CD4-positive, alpha-beta T cell (primary cell): ENCODE data around the gene SEPTIN10. TPM values are rescaled to one million over a fixed set of nuclear protein-coding genes. Genes with fewer than 3 reads are reported as not detected.

Source experiments
- ATAC-seq: fragments of 200-7000 bp; cut with Tn5 transposase; one replicate; pipeline ENCODE4 v1.10.0; 2022; ENCODE audit warnings: mild to moderate bottlenecking; ENCODE audit not compliant: poor library complexity
- CTCF ChIA-PET: fragments of 350-600 bp; sonication (Branson Sonifier 250); formaldehyde crosslinking; loops from one replicate; lab custom pipeline; 2021; ENCODE audit warnings: antibody characterized with exemption, inconsistent platforms; lab: Charles Lee
- POLR2A ChIA-PET: fragments of 350-600 bp; sonication (Branson Sonifier 250); formaldehyde crosslinking; loops from one replicate; lab custom pipeline; 2021; ENCODE audit warnings: antibody characterized with exemption, inconsistent platforms; lab: Charles Lee
- DNase-seq, 14 experiments: peaks; one replicate each; pipeline ENCODE4 v3.0.0-alpha.2; 2013 to 2020; ENCODE audit warnings: mixed read lengths in 2 of 14
- H3K27ac ChIP-seq, 2 donors: one replicate each; pipeline versions ENCODE4 v1.5.1 to v1.7.0; 2013; ENCODE audit warnings: low read length in 2 of 2, low read depth in 1 of 2, mild to moderate bottlenecking in 1 of 2
- H3K27me3 ChIP-seq, 2 experiments: 1 replicate in 1 of 2; 2 replicates in 1 of 2; pipeline versions ENCODE4 v1.6.1 to v1.7.0; 2013; ENCODE audit warnings: low read length in 2 of 2, control low read depth in 1 of 2, mild to moderate bottlenecking in 1 of 2, moderate library complexity in 1 of 2; ENCODE audit not compliant: insufficient read depth in 2 of 2, control insufficient read depth in 1 of 2
- H3K36me3 ChIP-seq: one replicate; pipeline ENCODE4 v1.6.1; 2013; ENCODE audit warnings: low read length, control low read depth; ENCODE audit not compliant: insufficient read depth
- H3K4me1 ChIP-seq: one replicate; pipeline ENCODE4 v1.6.1; 2013; ENCODE audit warnings: low read length, control low read depth; ENCODE audit not compliant: insufficient read depth
- H3K4me3 ChIP-seq: one replicate; pipeline ENCODE4 v1.5.1; 2013; ENCODE audit warnings: mild to moderate bottlenecking, low read length, moderate library complexity
- H3K9me3 ChIP-seq, 2 experiments: 1 replicate in 1 of 2; 2 replicates in 1 of 2; pipeline versions ENCODE4 v1.6.1 to v1.7.0; 2013; ENCODE audit warnings: low read length in 2 of 2, mild to moderate bottlenecking in 2 of 2, control low read depth in 1 of 2, moderate library complexity in 1 of 2; ENCODE audit not compliant: control insufficient read depth in 1 of 2, insufficient read depth in 1 of 2
- H3K27ac Mint-ChIP-seq: one replicate; pipeline ENCODE4 v1.8.0; 2020; ENCODE audit warnings: mixed read lengths
- H3K27me3 Mint-ChIP-seq: one replicate; pipeline ENCODE4 v1.8.0; 2021; ENCODE audit warnings: mixed read lengths
- H3K36me3 Mint-ChIP-seq: one replicate; pipeline ENCODE4 v1.8.0; 2021; ENCODE audit warnings: low read depth, mixed read lengths
- H3K4me1 Mint-ChIP-seq: one replicate; pipeline ENCODE4 v1.8.0; 2021; ENCODE audit warnings: low read depth, mixed read lengths
- H3K4me3 Mint-ChIP-seq: one replicate; pipeline ENCODE4 v1.8.0; 2020; ENCODE audit warnings: mild to moderate bottlenecking, mixed read lengths
- H3K9me3 Mint-ChIP-seq: one replicate; pipeline ENCODE4 v1.8.0; 2020; ENCODE audit warnings: mixed read lengths
- intact Hi-C, 2 experiments: fragments of 100-400 bp; cut with DNase I in 1 of 2; cut with micrococcal nuclease in 1 of 2; formaldehyde crosslinking; loops; one replicate each; pipeline versions ENCODE4 v1.15.1 to v1.9.0; 2023 to 2025; cut with DNase I, micrococcal nuclease
- total RNA-seq, 174 experiments: library from RNA in 2 of 174; stranded (reverse) in 2 of 174; gene quantifications; one replicate each; pipeline ENCODE4 v1.2.3 and lab custom pipeline; 2021 to 2026
- TF ChIP-seq, protein P1 (sequence below): fragments of 200-600 bp; IDR thresholded peaks from one replicate; pipeline ENCODE4 v1.8.0; 2022; ENCODE audit warnings: antibody characterized with exemption, mild to moderate bottlenecking

The SEPTIN10 gene
- total RNA-seq, 2 experiments from 2014 or later: 2.0 to 2.6 TPM

DNA sequence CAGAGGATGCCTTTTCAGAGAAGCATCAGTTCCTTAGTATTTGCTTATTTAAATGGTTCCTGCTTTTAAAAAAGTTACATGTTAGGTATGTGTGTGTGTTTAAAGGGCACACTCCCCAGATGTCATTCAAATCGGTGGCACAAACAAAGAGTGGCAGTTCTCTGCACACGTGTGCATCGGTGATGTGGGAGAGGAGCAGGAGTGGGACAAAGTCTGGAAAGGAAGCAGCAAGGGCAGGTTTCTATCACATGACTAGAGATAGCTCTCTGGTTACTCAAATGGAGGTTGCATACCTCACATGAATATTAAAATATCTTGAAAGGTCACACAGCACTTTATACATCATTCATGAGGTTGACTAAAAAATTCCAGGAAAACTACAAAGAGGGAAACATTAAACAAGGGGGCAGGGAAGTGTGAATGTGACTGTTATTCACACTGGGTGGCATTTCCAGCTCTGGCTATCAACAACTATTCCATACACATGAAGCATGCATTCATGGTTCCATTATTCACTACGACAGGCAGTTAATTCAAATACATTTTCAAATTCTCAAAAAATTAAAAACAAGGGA is 64.7 kb downstream of the SEPTIN10 start:
- no peaks in the 10 kb centered on the region for H3K9me3 Mint-ChIP-seq
- POLR2A ChIA-PET: no interaction called here
- Histone ChIP-seq H3K4me1 (no peaks in the 10 kb centered on the region), H3K27me3 (no peaks in the 10 kb centered on the region), H3K36me3 (no peaks in the 10 kb centered on the region), H3K9me3 (no peaks in the 10 kb centered on the region), H3K4me3 (no peak overlapping the region), H3K27ac (no peak overlapping the region)
- ATAC-seq: no peak
- H3K4me3 Mint-ChIP-seq: no peak overlapping the region
- intact Hi-C loops: loop anchor here in 1 of 2 experiments (5.0 kb wide), 1 partner anchor 183 kb away; no protein-coding TSS in a partner anchor
- H3K36me3 Mint-ChIP-seq: no peaks in the 10 kb centered on the region
- CTCF ChIA-PET: no interaction called here
- peaks cover 5% of the 10 kb centered on the region for H3K27me3 Mint-ChIP-seq
- DNase-seq: no peak
- H3K4me1 Mint-ChIP-seq: no peaks in the 10 kb centered on the region
- TF ChIP-seq, protein P1, sequence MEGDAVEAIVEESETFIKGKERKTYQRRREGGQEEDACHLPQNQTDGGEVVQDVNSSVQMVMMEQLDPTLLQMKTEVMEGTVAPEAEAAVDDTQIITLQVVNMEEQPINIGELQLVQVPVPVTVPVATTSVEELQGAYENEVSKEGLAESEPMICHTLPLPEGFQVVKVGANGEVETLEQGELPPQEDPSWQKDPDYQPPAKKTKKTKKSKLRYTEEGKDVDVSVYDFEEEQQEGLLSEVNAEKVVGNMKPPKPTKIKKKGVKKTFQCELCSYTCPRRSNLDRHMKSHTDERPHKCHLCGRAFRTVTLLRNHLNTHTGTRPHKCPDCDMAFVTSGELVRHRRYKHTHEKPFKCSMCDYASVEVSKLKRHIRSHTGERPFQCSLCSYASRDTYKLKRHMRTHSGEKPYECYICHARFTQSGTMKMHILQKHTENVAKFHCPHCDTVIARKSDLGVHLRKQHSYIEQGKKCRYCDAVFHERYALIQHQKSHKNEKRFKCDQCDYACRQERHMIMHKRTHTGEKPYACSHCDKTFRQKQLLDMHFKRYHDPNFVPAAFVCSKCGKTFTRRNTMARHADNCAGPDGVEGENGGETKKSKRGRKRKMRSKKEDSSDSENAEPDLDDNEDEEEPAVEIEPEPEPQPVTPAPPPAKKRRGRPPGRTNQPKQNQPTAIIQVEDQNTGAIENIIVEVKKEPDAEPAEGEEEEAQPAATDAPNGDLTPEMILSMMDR: no peak
- no peak overlapping the region for H3K27ac Mint-ChIP-seq

DNA sequence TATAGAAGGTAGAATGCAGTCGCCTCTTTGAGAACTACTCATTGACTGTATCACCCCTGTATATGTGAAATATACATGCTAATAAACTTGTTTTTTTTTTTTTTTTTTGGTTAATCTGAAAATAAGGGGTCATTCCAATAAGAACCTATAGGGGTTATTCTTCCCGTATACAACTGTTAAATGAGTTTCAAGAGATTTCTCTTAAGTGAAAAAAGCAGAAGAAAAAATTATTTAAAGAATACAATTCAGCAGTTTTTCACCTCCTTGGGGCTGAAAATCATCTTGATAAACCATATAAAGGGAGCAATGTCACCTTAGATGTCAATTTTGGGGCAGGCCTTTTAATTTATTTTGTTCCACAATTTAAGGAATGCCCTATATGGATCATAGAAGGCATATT is 66.5 kb downstream of the SEPTIN10 start:
- no peaks in the 10 kb centered on the region for H3K36me3 Mint-ChIP-seq

DNA sequence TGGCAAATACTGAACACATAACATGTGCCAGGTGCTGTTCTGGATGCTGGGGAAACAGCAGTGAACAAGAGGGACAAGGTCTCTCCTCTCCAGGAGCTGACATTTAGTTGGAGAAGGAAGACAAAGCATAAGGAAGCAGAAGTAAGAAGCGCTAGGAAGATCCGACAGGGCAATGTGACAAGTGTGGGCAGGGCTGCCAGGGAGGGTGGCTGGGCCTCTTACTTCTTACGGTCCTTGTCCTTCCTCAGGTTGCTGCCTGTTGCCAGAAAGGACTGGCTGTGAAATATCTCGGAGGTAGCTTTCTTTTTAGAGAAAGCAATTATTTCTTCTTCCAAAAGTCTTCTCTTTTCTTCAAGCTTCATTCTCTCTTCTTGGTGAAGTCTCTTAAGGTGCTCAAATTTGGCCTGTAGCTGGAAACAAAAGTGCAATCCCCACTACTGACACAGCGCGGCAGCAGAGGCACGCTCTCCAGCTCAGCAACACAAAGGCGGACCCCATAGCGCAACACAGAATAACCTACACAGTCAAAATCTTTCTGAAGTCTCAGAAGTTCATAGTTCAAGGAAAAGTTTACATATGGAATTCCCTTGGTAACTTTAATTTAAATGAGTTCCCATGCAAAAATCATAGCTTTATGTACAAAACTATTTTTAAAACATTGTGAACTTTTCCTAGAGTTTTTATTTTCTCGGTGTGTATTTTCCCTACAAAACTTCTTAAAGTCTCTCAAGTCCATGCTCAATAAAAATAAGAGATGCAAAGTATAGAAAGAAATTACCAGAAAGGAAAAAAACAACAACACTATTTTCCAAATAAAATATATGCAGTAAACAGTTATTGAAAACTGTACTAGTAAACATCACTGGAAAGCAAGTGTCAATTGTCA is 67.7 kb downstream of the SEPTIN10 start:
- Mint-ChIP-seq H3K4me1 (no peaks in the 10 kb centered on the region), H3K4me3 (no peak overlapping the region), H3K27ac (no peak overlapping the region), H3K27me3 (peaks cover 7% of the 10 kb centered on the region), H3K36me3 (no peaks in the 10 kb centered on the region), H3K9me3 (no peaks in the 10 kb centered on the region)
- Histone ChIP-seq H3K9me3 (no peaks in the 10 kb centered on the region), H3K27ac (no peak overlapping the region), H3K4me3 (no peak overlapping the region), H3K4me1 (no peaks in the 10 kb centered on the region), H3K27me3 (no peaks in the 10 kb centered on the region), H3K36me3 (no peaks in the 10 kb centered on the region)
- ChIA-PET POLR2A (interaction anchor here (0.6 to 1.2 kb wide), 2 partner anchors 68 to 645 kb away, joined by 3 to 4 read pairs; partner anchors contain the start of gene SOWAHC), CTCF (interaction anchor here (0.9 to 2.0 kb wide), 6 partner anchors 10 to 611 kb away, joined by 3 to 7 read pairs (median 6); no protein-coding TSS in a partner anchor)
- intact Hi-C loops: loop anchor here in 1 of 2 experiments (5.0 kb wide), 1 partner anchor 186 kb away; no protein-coding TSS in a partner anchor
- TF ChIP-seq, protein P1: peak; percentile 87
- peak; percentile 90 for ATAC-seq
- DNase-seq: peak in 13 of 14 experiments; percentile 25 to 71 (median 46)

More for the DNA sequence above, 66.5 kb downstream of the SEPTIN10 start:
- Histone ChIP-seq H3K9me3 (no peaks in the 10 kb centered on the region), H3K4me3 (no peak overlapping the region), H3K27me3 (no peaks in the 10 kb centered on the region), H3K27ac (no peak overlapping the region), H3K4me1 (no peaks in the 10 kb centered on the region), H3K36me3 (no peaks in the 10 kb centered on the region)
- intact Hi-C loops: loop anchor here in 1 of 2 experiments (5.0 kb wide), 1 partner anchor 185 kb away; no protein-coding TSS in a partner anchor
- DNase-seq (no peak), ATAC-seq (no peak)
- ChIA-PET POLR2A (no interaction called here), CTCF (interaction anchor here (2.0 kb wide), 1 partner anchor 14 kb away, joined by 6 read pairs; no protein-coding TSS in a partner anchor)
- H3K4me3 Mint-ChIP-seq: no peak overlapping the region
- H3K27ac Mint-ChIP-seq: no peak overlapping the region
- no peaks in the 10 kb centered on the region for H3K9me3 Mint-ChIP-seq
- no peaks in the 10 kb centered on the region for H3K4me1 Mint-ChIP-seq
- TF ChIP-seq, protein P1: no peak
- peaks cover 5% of the 10 kb centered on the region for H3K27me3 Mint-ChIP-seq
